DND-41 (cell line): ENCODE measurements around the gene TEX54.

Experiments used
- ATAC-seq: fragments of 200-7000 bp; cut with Tn5 transposase; 3 replicates; pipeline ENCODE4 v1.9.1; 2021; ENCODE audit warnings: low read depth; ENCODE audit not compliant: insufficient read depth
- DNase-seq: peaks from one replicate; pipeline ENCODE4 v3.0.0-alpha.2; 2020
- H2AFZ ChIP-seq: 2 replicates; pipeline ENCODE4 v1.6.0; 2012; ENCODE audit warnings: low read depth, low read length
- H3K27ac ChIP-seq: 2 replicates; pipeline ENCODE4 v1.5.1; 2012; ENCODE audit warnings: low read length, inconsistent platforms
- H3K27me3 ChIP-seq: fragments of 200-600 bp; sonication (generic); 2 replicates; pipeline ENCODE4 v1.6.0; 2012; ENCODE audit warnings: low read length, mild to moderate bottlenecking, inconsistent platforms; ENCODE audit not compliant: insufficient read depth, poor library complexity
- H3K36me3 ChIP-seq: 2 replicates; pipeline ENCODE4 v1.5.1; 2012; ENCODE audit warnings: low read length, inconsistent platforms; ENCODE audit not compliant: insufficient read depth
- H3K4me1 ChIP-seq: 2 replicates; pipeline ENCODE4 v1.5.1; 2012; ENCODE audit warnings: mild to moderate bottlenecking, low read length; ENCODE audit not compliant: insufficient read depth
- H3K4me2 ChIP-seq: 2 replicates; pipeline ENCODE4 v1.6.0; 2012; ENCODE audit warnings: mild to moderate bottlenecking, moderate library complexity, low read length, inconsistent platforms; ENCODE audit not compliant: insufficient read depth
- H3K4me3 ChIP-seq, 2 experiments: fragments of 200-600 bp in 1 of 2; shearing (Covaris generic) in 1 of 2; 2 replicates each; pipeline ENCODE4 v1.5.1; 2012 to 2016; ENCODE audit warnings: inconsistent platforms in 2 of 2, low read length in 2 of 2, mild to moderate bottlenecking in 2 of 2, low read depth in 1 of 2, moderate library complexity in 1 of 2
- H3K79me2 ChIP-seq: 2 replicates; pipeline ENCODE4 v1.6.0; 2012; ENCODE audit warnings: low read length, inconsistent platforms; ENCODE audit not compliant: insufficient read depth
- H3K9ac ChIP-seq: 2 replicates; pipeline ENCODE4 v1.6.0; 2012; ENCODE audit warnings: low read depth, mild to moderate bottlenecking, inconsistent platforms, low read length, moderate library complexity
- H3K9me3 ChIP-seq: 2 replicates; pipeline ENCODE4 v1.5.1; 2012; ENCODE audit warnings: low read length, moderate library complexity, mild to moderate bottlenecking, inconsistent platforms; ENCODE audit not compliant: insufficient read depth, severe bottlenecking
- H4K20me1 ChIP-seq: 2 replicates; pipeline ENCODE4 v1.6.0; 2012; ENCODE audit warnings: low read length; ENCODE audit not compliant: insufficient read depth
- EZH2 ChIP-seq: IDR thresholded peaks from 3 replicates; pipeline ENCODE4 v1.6.1; 2012; ENCODE audit warnings: borderline replicate concordance, low read depth, mild to moderate bottlenecking, moderate library complexity, low read length, inconsistent platforms; ENCODE audit not compliant: severe bottlenecking
- TF ChIP-seq, protein P1 (sequence below): IDR thresholded peaks from 2 replicates; pipeline ENCODE4 v1.5.1; 2012; ENCODE audit warnings: borderline replicate concordance, low read length, moderate library complexity, mild to moderate bottlenecking; ENCODE audit not compliant: poor library complexity, severe bottlenecking; ENCODE audit errors: extremely low read depth

Gene TEX54

GRCh38 chr11:62880803-62881578 lies 48.4 kb upstream of the TEX54 start, which contains the start of gene SLC3A2:
Gene SLC3A2 (plus strand): TSS chr11:62880896. CDS start chr11:62881024, 128 bp downstream.
- Histone ChIP-seq H3K27ac (peak within 1 kb of the TSS; percentile 95), H3K4me1 (peaks cover 56% of the 10 kb centered on the region), H3K27me3 (no peaks in the 10 kb centered on the region), H3K4me2 (peak within 1 kb of the TSS; percentile 85), H2AFZ (peak within 1 kb of the TSS; percentile 70), H3K4me3 (peak within 1 kb of the TSS; percentile 83 to 92), H3K36me3 (peaks cover 70% of the 10 kb centered on the region), H4K20me1 (peaks cover 39% of the 10 kb centered on the region), H3K79me2 (peaks cover 81% of the 10 kb centered on the region), H3K9ac (peak within 1 kb of the TSS; percentile 87), H3K9me3 (no peaks in the 10 kb centered on the region)
- ATAC-seq (peak; percentile 84), DNase-seq (peak; percentile 91)
- no peak for TF ChIP-seq EZH2
- TF ChIP-seq, protein P1, sequence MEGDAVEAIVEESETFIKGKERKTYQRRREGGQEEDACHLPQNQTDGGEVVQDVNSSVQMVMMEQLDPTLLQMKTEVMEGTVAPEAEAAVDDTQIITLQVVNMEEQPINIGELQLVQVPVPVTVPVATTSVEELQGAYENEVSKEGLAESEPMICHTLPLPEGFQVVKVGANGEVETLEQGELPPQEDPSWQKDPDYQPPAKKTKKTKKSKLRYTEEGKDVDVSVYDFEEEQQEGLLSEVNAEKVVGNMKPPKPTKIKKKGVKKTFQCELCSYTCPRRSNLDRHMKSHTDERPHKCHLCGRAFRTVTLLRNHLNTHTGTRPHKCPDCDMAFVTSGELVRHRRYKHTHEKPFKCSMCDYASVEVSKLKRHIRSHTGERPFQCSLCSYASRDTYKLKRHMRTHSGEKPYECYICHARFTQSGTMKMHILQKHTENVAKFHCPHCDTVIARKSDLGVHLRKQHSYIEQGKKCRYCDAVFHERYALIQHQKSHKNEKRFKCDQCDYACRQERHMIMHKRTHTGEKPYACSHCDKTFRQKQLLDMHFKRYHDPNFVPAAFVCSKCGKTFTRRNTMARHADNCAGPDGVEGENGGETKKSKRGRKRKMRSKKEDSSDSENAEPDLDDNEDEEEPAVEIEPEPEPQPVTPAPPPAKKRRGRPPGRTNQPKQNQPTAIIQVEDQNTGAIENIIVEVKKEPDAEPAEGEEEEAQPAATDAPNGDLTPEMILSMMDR: peak; percentile 86

- Histone ChIP-seq H3K9ac (peak overlapping the region; percentile 87), H3K4me2 (peak overlapping the region; percentile 85), H3K4me3 (peak overlapping the region; percentile 83 to 92), H3K79me2 (peaks cover 77% of the 10 kb centered on the region), H3K27ac (peak overlapping the region; percentile 95), H4K20me1 (peaks cover 35% of the 10 kb centered on the region), H3K4me1 (peaks cover 50% of the 10 kb centered on the region), H3K9me3 (no peaks in the 10 kb centered on the region), H2AFZ (peak overlapping the region; percentile 70), H3K36me3 (peaks cover 67% of the 10 kb centered on the region), H3K27me3 (no peaks in the 10 kb centered on the region)
- peak; percentile 13 for ATAC-seq
- TF ChIP-seq, protein P1: no peak
- no peak for TF ChIP-seq EZH2
- no peak for DNase-seq
Measured at GRCh38 chr11:62880231-62880802, 47.7 kb upstream of the TEX54 start.

DNA sequence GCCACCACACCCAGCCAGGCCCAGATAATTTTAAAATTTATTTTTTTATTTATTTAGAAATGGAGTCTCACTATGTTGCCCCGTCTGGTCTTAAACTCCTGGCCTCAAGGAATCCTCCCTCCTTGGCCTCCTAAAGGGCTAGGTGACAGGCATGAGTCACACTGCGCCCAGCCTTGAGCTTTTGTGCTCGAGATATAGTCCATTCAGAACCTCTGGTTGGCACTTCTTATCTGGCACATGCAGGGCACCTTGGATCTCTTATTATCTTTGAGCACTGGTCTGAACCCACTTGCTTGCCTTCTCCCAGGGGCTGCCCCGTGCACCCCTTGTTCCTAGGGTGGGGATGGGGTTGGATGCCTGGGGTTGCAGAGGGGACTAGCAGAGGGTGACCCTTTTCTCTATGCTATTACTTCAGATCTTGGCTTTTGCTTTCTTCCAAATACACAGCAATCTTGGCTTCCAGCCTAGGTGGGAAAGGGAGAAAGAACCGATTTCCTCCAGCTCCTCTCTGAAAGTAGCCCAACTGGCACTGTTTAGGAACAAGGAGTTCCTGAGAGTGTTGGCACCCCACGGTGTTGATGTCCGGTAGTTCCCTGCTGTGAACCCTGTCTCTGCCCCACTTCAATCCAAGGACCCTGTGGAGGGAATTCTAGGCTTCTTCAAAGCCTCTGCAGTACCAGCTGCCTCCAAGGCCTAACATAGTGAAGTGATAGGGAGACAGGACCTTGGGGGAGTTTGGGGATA lies 46.8 kb upstream of the TEX54 start:
- no peak overlapping the region; the same call in 1 of the 2 replicates for H2AFZ ChIP-seq

More for the DNA sequence above, 46.8 kb upstream of the TEX54 start:
- Histone ChIP-seq H3K27me3 (no peaks in the 10 kb centered on the region), H3K36me3 (peaks cover 66% of the 10 kb centered on the region), H3K9me3 (no peaks in the 10 kb centered on the region), H4K20me1 (peaks cover 27% of the 10 kb centered on the region), H3K9ac (peak overlapping the region; percentile 87), H3K4me1 (peaks cover 42% of the 10 kb centered on the region), H3K79me2 (peaks cover 72% of the 10 kb centered on the region), H3K27ac (peak overlapping the region; percentile 95), H3K4me3 (peak overlapping the region in 1 of 2 experiments; percentile 83; a peak in 2 of 4 replicates), H3K4me2 (peak overlapping the region; percentile 85)
- ATAC-seq (no peak), DNase-seq (no peak)
- TF ChIP-seq, protein P1: no peak
- no peak for TF ChIP-seq EZH2
